Endothelial cell of umbilical vein (primary cell): ENCODE measurements around the gene TNFAIP8L3. TPM values are rescaled to one million over a fixed set of nuclear protein-coding genes. Genes with fewer than 3 reads are reported as not detected.

Source experiments
- BruUV-seq: library from RNA; stranded (reverse); fragments of 400-500 nt; replicated peaks from 2 replicates; lab custom pipeline; 2021; lab: Mats Ljungman, UMichigan
- CTCF ChIA-PET: fragments of 300-600, 350-600 bp; sonication (Branson Sonifier 250); formaldehyde crosslinking; loops from one replicate; lab custom pipeline; 2021; ENCODE audit warnings: antibody characterized with exemption, inconsistent platforms; lab: Charles Lee
- POLR2A ChIA-PET: fragments of 300-600, 350-600 bp; sonication (Branson Sonifier 250); formaldehyde crosslinking; loops from one replicate; lab custom pipeline; 2021; ENCODE audit warnings: antibody characterized with exemption, inconsistent platforms; lab: Charles Lee
- DNase-seq: peaks from one replicate; pipeline ENCODE4 v3.0.0-alpha.2; 2011; ENCODE audit warnings: low read depth, low spot score
- FAIRE-seq: peaks from 2 replicates; lab custom pipeline; 2011; peaks lifted over from hg19 to GRCh38; lab: Jason Lieb, UNC
- H2AFZ ChIP-seq: 2 replicates; pipeline ENCODE4 v1.6.0; 2012; ENCODE audit warnings: low read depth, low read length, control low read depth, inconsistent platforms
- H3K27ac ChIP-seq: 2 replicates; pipeline ENCODE4 v1.5.1; 2011; ENCODE audit warnings: low read depth, mild to moderate bottlenecking, control low read depth, low read length, moderate library complexity; ENCODE audit not compliant: insufficient read depth
- H3K27me3 ChIP-seq, 2 experiments: 2 replicates each; pipeline versions ENCODE4 v1.6.0 to v1.6.1; 2011; ENCODE audit warnings: low read length in 2 of 2, mixed read lengths in 1 of 2; ENCODE audit not compliant: control insufficient read depth in 2 of 2, insufficient read depth in 2 of 2
- H3K36me3 ChIP-seq, 2 experiments: 2 replicates in 1 of 2; 3 replicates in 1 of 2; pipeline ENCODE4 v1.5.1; 2011; ENCODE audit warnings: low read length in 2 of 2, mild to moderate bottlenecking in 1 of 2, moderate library complexity in 1 of 2; ENCODE audit not compliant: control insufficient read depth in 2 of 2, insufficient read depth in 2 of 2; ENCODE audit errors: extremely low read depth in 1 of 2
- H3K4me1 ChIP-seq: 3 replicates; pipeline ENCODE4 v1.5.1; 2011; ENCODE audit warnings: mild to moderate bottlenecking, low read length; ENCODE audit not compliant: control insufficient read depth, insufficient read depth; ENCODE audit errors: extremely low read depth
- H3K4me2 ChIP-seq: 2 replicates; pipeline ENCODE4 v1.6.1; 2011; ENCODE audit warnings: low read length, control low read depth, mixed read lengths; ENCODE audit not compliant: insufficient read depth
- H3K4me3 ChIP-seq, 3 experiments: fragments of 200-600 bp in 1 of 3; sonication (generic), shearing (Covaris generic) in 1 of 3; replicated peaks in 1 of 3; 2 replicates each; pipeline ENCODE4 v1.5.1; 2011 to 2016; ENCODE audit warnings: control low read depth in 3 of 3, low read length in 3 of 3, mild to moderate bottlenecking in 2 of 3, inconsistent platforms in 1 of 3, low read depth in 1 of 3, moderate library complexity in 1 of 3; ENCODE audit not compliant: insufficient read depth in 1 of 3
- H3K79me2 ChIP-seq: 2 replicates; pipeline ENCODE4 v1.6.0; 2012; ENCODE audit warnings: low read length, inconsistent platforms; ENCODE audit not compliant: control insufficient read depth, insufficient read depth
- H3K9ac ChIP-seq: replicated peaks from 2 replicates; pipeline ENCODE3; 2011; ENCODE audit warnings: low read length, control low read depth; ENCODE audit not compliant: insufficient read depth; ENCODE audit errors: extremely low read depth
- H3K9me1 ChIP-seq: replicated peaks from 3 replicates; pipeline ENCODE4 v1.6.0; 2011; ENCODE audit warnings: mild to moderate bottlenecking, low read length; ENCODE audit not compliant: control insufficient read depth, insufficient read depth; ENCODE audit errors: extremely low read depth
- H3K9me3 ChIP-seq: replicated peaks from 2 replicates; pipeline ENCODE4 v1.5.1; 2012; ENCODE audit warnings: low read length, inconsistent platforms; ENCODE audit not compliant: control insufficient read depth, insufficient read depth
- H4K20me1 ChIP-seq: replicated peaks from 2 replicates; pipeline ENCODE3; 2011; ENCODE audit warnings: mild to moderate bottlenecking, low read length; ENCODE audit not compliant: control insufficient read depth, insufficient read depth; ENCODE audit errors: extremely low read depth
- EZH2 ChIP-seq: IDR thresholded peaks from 2 replicates; pipeline ENCODE4 v1.6.1; 2012; ENCODE audit warnings: borderline replicate concordance, low read depth, mild to moderate bottlenecking, moderate library complexity, low read length, inconsistent platforms; ENCODE audit not compliant: severe bottlenecking
- FOS ChIP-seq: IDR thresholded peaks from 2 replicates; pipeline ENCODE4 v1.6.1; 2011; ENCODE audit warnings: mild to moderate bottlenecking, low read length, moderate library complexity, borderline replicate concordance; ENCODE audit not compliant: insufficient read depth
- GATA2 ChIP-seq: IDR thresholded peaks from 2 replicates; pipeline ENCODE4 v1.7.0; 2011; ENCODE audit warnings: low read depth, mild to moderate bottlenecking, moderate library complexity, mixed read lengths, low read length; ENCODE audit not compliant: insufficient read length, insufficient read depth
- JUN ChIP-seq: IDR thresholded peaks from 2 replicates; pipeline ENCODE4 v1.6.1; 2011; ENCODE audit warnings: borderline replicate concordance, low read depth; ENCODE audit not compliant: insufficient read length, insufficient read depth
- MYC ChIP-seq: IDR thresholded peaks from one replicate; pipeline ENCODE4 v1.6.1; 2011; ENCODE audit warnings: mild to moderate bottlenecking, low read depth, low read length
- POLR2A ChIP-seq: IDR thresholded peaks from 2 replicates; pipeline ENCODE4 v1.6.1; 2012; ENCODE audit warnings: low read depth, mild to moderate bottlenecking, control low read depth, low read length
- POLR2AphosphoS5 ChIP-seq: IDR thresholded peaks from 2 replicates; pipeline ENCODE4 v1.6.1; 2012; ENCODE audit warnings: low read depth, mild to moderate bottlenecking, control low read depth, low read length, moderate library complexity; ENCODE audit not compliant: insufficient read depth
- dilution Hi-C: fragments of 300-500 bp; cut with MboI; formaldehyde crosslinking; loops from one replicate; pipeline ENCODE4 v1.15.0; 2019; ENCODE audit warnings: low sequenced_read_pairs; ENCODE audit not compliant: extremely low pct_ligation_motif_present
- intact Hi-C: fragments of 100-400 bp; cut with micrococcal nuclease; formaldehyde crosslinking; loops from one replicate; pipeline ENCODE4 v1.10.0; 2022
- polyA plus RNA-seq, 4 experiments: library from polyadenylated mRNA; depleted of rRNA in 3 of 4; stranded (reverse) in 3 of 4; unstranded in 1 of 4; fragments of >200 nt; gene quantifications; 2 replicates each; pipeline versions ENCODE4 v1.2.1 to v1.2.3, GENCODE V29; 2011 to 2012; ENCODE audit warnings: missing spikeins in 1 of 4
- total RNA-seq: library from RNA; stranded (reverse); gene quantifications from 2 replicates; pipeline ENCODE4 v1.2.3, GENCODE V29; 2021
- TF ChIP-seq, protein P1 (sequence below): IDR thresholded peaks from 2 replicates; pipeline ENCODE4 v1.6.1; 2011; ENCODE audit not compliant: insufficient read depth, insufficient read length
- TF ChIP-seq, protein P2 (sequence below), 2 donors: IDR thresholded peaks; 1 replicate in 1 of 2; 2 replicates in 1 of 2; pipeline ENCODE4 v1.5.1; 2011; ENCODE audit warnings: low read length in 2 of 2, mild to moderate bottlenecking in 2 of 2, moderate library complexity in 2 of 2, control low read depth in 1 of 2, inconsistent platforms in 1 of 2, low read depth in 1 of 2; ENCODE audit not compliant: insufficient read depth in 1 of 2; ENCODE audit errors: extremely low read depth in 1 of 2

The TNFAIP8L3 gene
- total and polyA plus RNA-seq, 2 donors (not counting 3 experiments of a cell fraction or from before 2014, with no cell fraction given): 8.8 to 38.3 TPM

DNA sequence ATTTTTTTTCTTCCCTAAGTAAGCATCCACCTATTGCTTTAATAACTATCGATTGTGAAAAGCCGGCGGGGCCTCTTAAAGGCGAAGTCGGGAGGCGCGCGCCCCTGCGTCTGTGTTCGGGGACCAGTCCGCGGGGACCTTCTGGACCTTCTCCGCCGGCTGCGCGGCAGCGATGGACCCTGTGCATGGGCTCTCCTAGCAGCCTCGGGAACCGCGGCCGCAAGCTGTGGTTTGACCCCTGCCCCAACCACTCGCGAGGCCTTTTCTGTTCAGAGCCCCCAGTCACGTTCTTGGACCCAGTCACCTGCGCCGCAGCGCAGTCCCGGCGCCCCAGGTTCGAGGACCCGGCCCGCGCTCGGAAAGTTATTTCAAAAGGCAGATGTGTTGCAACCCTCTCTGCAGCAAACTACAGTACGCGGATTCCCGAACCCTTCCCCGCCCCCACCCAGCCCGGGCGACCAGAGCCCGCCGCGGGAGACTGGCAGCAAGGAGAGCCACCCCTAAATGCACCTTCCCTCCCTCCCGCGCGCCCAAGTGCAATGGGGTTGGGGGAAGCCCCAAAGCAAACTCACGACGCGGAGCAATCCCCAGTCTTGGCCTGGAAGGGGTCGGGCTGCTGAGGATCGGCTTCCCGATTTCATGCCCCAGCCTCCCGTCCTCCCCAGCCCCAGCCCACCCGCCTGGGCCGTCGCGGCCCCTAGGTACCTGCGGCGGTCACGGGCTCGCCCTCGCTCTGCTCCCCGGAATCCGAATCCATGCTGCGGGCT lies 684 bp downstream of the TNFAIP8L3 start:
- BruUV-seq: no TSS peak
- FAIRE-seq: no peak

GRCh38 chr15:51093488-51093838 lies 1.2 kb downstream of the TNFAIP8L3 start:
- Histone ChIP-seq H3K27ac (peak overlapping the region; percentile 61), H3K27me3 (no peaks in the 10 kb centered on the region), H3K4me3 (peak overlapping the region; percentile 75 to 95 (median 91)), H3K4me2 (peak overlapping the region; percentile 70), H2AFZ (no peak overlapping the region), H3K9me3 (no peaks in the 10 kb centered on the region), H3K79me2 (peaks cover 74% of the 10 kb centered on the region), H3K36me3 (no peaks in the 10 kb centered on the region), H4K20me1 (no peaks in the 10 kb centered on the region), H3K9me1 (no peaks in the 10 kb centered on the region), H3K9ac (peak overlapping the region; percentile 94), H3K4me1 (peaks cover 77% of the 10 kb centered on the region)
- BruUV-seq: no TSS peak
- ChIA-PET CTCF (no interaction called here), POLR2A (no interaction called here)
- no peak for FAIRE-seq
- TF ChIP-seq POLR2AphosphoS5 (no peak), EZH2 (no peak), GATA2 (no peak), MYC (no peak), POLR2A (no peak), FOS (no peak), JUN (no peak)
- TF ChIP-seq, protein P1, sequence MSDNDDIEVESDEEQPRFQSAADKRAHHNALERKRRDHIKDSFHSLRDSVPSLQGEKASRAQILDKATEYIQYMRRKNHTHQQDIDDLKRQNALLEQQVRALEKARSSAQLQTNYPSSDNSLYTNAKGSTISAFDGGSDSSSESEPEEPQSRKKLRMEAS: no peak
- TF ChIP-seq, protein P2, sequence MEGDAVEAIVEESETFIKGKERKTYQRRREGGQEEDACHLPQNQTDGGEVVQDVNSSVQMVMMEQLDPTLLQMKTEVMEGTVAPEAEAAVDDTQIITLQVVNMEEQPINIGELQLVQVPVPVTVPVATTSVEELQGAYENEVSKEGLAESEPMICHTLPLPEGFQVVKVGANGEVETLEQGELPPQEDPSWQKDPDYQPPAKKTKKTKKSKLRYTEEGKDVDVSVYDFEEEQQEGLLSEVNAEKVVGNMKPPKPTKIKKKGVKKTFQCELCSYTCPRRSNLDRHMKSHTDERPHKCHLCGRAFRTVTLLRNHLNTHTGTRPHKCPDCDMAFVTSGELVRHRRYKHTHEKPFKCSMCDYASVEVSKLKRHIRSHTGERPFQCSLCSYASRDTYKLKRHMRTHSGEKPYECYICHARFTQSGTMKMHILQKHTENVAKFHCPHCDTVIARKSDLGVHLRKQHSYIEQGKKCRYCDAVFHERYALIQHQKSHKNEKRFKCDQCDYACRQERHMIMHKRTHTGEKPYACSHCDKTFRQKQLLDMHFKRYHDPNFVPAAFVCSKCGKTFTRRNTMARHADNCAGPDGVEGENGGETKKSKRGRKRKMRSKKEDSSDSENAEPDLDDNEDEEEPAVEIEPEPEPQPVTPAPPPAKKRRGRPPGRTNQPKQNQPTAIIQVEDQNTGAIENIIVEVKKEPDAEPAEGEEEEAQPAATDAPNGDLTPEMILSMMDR (IDR thresholded peaks at IDR 0.05; ENCODE audit: extremely low read depth in 1 of 2, insufficient read depth in 1 of 2, low read depth in 1 of 2, low read length in 2 of 2): no peak
- dilution Hi-C loops (no loop called here), intact Hi-C loops (loop anchor here (1.0 to 10.0 kb wide), 3 partner anchors 16 to 1469 kb away; partner anchors contain the start of genes DTWD1, FAM227B and GABPB1)
- DNase-seq: no peak

More for the DNA sequence above, 684 bp downstream of the TNFAIP8L3 start:
- dilution Hi-C loops (no loop called here), intact Hi-C loops (loop anchor here (1.0 to 10.0 kb wide), 3 partner anchors 17 to 1469 kb away; partner anchors contain the start of genes DTWD1, FAM227B and GABPB1)
- H3K4me2 ChIP-seq: peak overlapping the region; percentile 70
- peaks cover 78% of the 10 kb centered on the region for H3K4me1 ChIP-seq
- H2AFZ ChIP-seq: peak overlapping the region; percentile 45
- H4K20me1 ChIP-seq: no peaks in the 10 kb centered on the region
- H3K36me3 ChIP-seq: no peaks in the 10 kb centered on the region
- TF ChIP-seq POLR2A: peak; percentile 38
- TF ChIP-seq, protein P2 (IDR thresholded peaks at IDR 0.05; ENCODE audit: extremely low read depth in 1 of 2, insufficient read depth in 1 of 2, low read depth in 1 of 2, low read length in 2 of 2): no peak
- no peaks in the 10 kb centered on the region for H3K27me3 ChIP-seq
- peak overlapping the region; percentile 61 for H3K27ac ChIP-seq
- peaks cover 69% of the 10 kb centered on the region for H3K79me2 ChIP-seq
- CTCF ChIA-PET: interaction anchor here (5.2 kb wide), 1 partner anchor 39 kb away, joined by 36 read pairs; no protein-coding TSS in a partner anchor
- peak overlapping the region; percentile 75 to 95 (median 91) for H3K4me3 ChIP-seq
- POLR2A ChIA-PET: no interaction called here
- peak; percentile 59 for DNase-seq
- no peaks in the 10 kb centered on the region for H3K9me3 ChIP-seq
- H3K9ac ChIP-seq: peak overlapping the region; percentile 94
- H3K9me1 ChIP-seq: no peaks in the 10 kb centered on the region
